Measurements from ENCODE around the gene GTF2H2C.
"Not testable (repeated sequence)": the region's sequence is repeated elsewhere in the genome, so short reads cannot be mapped to it uniquely, and the experiment has no call there.

The GTF2H2C gene

DNA sequence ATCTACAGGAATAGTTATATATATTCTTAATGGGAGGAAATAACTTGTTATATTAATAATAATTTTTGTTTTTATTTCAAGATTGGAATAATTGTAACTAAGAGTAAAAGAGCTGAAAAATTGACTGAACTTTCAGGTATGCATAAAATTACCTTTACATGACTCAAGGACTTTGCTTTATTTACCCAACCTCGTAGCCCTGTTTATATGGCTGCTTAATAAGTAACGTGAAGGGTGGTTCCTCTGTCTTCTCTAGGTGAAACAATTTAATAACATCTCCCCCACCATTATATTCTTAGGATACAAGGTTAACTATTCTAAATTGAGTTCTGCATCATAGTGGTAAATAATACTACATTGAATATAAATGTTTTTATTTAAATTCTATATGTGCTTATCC is 8.1 kb downstream of the GTF2H2C start:
- not testable (repeated sequence) for DNase-seq

DNA sequence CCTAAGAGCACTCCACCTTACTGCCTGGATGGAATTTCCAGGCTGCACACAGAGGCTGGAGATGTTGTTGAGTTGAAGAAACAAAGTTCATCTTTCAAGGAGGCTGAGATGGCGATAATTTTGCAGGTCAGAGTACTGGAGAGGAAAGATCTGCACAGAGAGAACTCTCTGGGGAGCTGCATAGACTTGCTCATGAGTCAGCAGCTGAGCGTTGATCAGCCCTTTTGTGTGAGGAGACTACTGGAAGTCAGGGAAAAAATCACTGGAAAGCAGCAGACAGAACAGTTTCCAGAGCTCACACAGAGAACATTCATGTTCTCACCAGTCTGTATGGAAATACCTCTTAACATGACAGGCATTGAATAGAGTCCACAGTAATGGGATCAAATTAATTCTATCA is 23.4 kb downstream of the GTF2H2C start:
- not testable (repeated sequence) for DNase-seq

DNA sequence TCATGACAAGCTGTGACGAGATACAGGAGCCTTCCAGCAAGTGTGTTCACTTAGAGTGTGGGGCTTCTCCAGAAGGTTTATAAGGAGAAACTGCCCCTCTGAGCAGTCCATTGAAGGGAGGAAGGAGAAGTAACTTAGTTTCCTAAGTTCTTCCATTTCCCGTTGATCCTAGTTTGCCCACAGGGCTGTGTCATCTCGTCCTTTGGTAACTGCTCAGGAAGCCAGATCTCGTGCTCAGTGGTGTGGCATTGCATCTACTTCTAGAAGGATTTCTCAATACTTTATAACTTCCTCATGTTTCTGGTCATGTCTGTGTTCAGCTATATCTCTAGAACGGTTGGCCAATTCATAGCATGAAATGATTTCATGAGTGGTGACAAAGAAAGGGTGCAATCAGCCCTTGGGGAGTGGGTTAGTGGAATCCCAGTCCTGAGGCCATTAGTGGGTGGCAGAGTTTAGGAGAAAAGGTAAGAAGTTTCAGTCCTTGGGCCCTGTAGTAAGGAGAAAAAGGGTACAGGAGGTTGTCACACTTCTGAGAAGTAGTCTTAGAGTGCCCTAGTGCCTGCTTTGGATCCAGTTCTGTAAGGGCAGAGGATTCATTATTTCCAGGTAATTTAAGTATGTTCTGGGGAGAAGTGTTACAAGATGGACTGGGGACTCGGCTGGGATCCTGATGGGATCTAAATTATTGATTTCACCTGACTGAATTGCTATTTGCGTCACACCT is 36.3 kb downstream of the GTF2H2C start:
- not testable (repeated sequence) for DNase-seq

DNA sequence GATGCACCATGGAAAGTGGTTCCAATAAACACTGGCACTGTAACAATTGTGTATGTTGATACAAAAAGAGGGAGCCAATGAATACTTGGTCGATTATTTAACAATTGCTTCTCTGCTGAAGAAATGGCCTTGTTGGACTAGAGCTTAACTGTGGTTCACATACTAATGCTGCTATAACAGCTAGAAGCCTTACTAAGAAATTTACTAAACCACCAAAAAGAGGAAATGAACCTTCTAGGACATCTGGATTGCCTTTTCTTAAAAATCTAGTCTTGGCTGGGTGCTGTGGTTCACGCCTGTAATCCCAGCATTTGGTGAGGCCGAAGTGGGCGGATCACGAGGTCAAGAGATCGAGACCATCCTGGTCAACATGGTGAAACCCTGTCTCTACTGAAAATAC is 42.0 kb downstream of the GTF2H2C start:
- DNase-seq: not testable (repeated sequence)

DNA sequence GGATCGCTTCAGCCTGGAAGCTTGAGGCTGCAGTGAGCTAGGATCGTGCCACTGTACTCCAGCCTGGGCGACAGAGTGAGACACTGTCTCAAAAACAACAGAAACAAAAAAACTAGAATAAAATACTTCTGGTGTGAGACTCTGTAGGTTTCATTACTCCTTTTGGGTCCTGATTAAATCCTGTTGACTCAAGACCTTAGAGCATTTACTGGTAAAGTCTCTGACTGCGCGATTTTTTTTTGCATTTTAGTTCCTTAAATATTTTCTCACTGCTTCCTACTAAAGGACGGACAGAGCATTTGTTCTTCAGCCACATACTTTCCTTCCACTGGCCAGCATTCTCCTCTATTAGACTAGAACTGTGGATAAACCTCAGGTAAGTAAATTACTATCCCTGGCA is 46.8 kb downstream of the GTF2H2C start:
- DNase-seq: not testable (repeated sequence)

DNA sequence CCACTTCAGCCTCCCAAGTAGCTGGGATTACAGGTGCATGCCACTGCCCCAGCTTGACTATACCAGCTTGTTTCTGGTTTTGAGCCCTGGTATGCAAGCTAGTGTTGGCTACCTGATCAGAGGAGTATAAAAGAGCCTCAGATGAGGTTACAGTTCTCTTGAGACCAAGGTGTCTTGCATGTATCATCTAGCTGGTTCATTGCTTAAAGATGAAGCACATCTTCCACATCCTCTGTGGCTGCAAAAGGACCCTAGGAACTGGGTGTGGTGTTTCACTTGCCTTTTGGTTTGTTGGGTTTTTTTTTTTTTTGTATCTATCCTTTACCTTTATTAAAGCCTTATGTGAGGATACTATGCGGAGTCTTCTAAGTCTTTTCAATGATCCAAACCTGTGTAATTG is 47.8 kb downstream of the GTF2H2C start:
- DNase-seq: not testable (repeated sequence)

DNA sequence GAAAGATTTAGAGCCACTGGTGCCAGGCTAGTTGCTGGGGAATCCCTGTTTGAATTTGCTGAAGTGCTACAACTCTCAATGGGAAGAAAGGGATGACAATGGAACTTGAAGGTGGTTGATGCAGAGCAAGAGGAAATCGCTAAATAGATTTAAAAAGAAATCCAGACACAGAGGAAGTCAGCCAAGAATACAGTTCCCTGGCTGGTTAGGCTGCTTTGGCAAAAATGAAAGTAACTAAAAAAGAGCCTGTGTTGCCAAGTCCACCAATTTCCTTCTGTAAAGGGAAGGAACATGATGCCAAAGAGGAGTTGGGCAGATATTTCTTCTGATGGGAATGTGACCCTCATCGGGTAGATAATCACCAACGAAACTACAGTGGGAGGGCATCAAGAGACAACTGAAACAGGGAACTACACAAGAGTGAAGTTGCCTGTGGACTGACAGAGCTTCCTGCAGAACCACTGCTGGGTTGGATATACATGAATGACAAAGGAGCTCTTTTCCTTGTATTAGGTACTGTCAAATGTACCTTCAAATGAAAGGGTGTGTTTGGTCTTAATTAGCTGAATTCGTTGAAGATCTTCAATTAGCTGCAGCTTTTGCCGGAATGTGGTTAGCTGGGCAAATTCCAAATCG is 49.0 kb downstream of the GTF2H2C start:
- DNase-seq: not testable (repeated sequence)

DNA sequence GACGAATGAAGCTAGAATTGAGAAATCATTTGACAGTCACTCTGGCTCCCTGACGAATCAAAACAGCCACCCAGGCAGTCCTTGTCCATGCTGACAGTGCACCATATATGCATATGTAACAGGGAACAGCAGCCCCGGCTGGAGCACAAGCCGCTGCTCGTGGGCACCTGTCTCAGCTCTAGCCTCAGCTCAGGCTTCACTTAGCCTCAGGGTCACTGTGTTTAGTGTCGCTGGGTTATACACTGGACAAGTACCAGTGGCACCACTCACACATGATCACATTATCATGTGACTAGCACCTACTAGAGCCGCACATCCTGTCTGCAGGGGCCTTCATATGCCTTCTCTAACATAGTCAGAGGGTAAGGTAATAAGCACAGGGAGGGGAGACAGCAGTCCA is 54.9 kb downstream of the GTF2H2C start:
- not testable (repeated sequence) for DNase-seq

DNA sequence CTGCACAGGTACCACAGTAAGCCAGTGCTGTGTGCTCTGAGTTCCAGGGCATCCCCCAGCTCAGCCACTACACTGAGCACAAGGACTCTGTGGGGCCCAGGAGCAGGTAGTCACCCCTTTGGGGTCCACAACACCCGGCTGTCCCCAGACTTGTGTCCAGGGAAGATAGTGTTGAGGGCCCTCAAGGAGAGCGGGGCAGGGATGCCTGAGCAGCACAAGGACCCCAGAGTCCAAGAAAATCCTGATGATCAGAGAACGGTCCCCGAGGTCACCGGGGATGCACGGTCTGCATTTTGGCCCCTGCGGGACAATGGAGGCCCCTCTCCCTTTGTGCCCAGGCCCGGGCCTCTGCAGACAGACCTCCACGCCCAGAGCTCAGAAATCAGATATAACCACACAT is 71.9 kb downstream of the GTF2H2C start:
- not testable (repeated sequence) for DNase-seq

All from eye (tissue), 1 donor.